Spleen (tissue), 7 donors: Measurements from ENCODE around the gene RSPH3.

Experiments
- POLR2A ChIP-seq, 3 donors: fragments of 450-650 bp; IDR thresholded peaks; one replicate each; pipeline ENCODE4 v1.5.1; 2017; ENCODE audit warnings: antibody characterized with exemption in 3 of 3, mild to moderate bottlenecking in 1 of 3
- TF ChIP-seq, protein P1 (sequence below), 11 experiments: fragments of 200-600 bp in 7 of 11; fragments of 450-650 bp in 4 of 11; sonication (generic) in 4 of 11; IDR thresholded peaks in 8 of 11; conservative IDR thresholded peaks in 3 of 11; 1 replicate in 7 of 11; 2 replicates in 4 of 11; pipeline versions ENCODE4 v1.4.0 to v1.8.0; 2016 to 2021; ENCODE audit warnings: antibody characterized with exemption in 11 of 11, inconsistent platforms in 4 of 11, mild to moderate bottlenecking in 1 of 11
- donor health status: DM: no; HTN: no; CAD: no; lungs with moderate emphysema.
- donor health status: DM: no; HTN: no; CAD: no.
- donor health status: DM: no; HTN: no; CAD: no.

- no peak for TF ChIP-seq POLR2A (IDR thresholded peaks at IDR 0.05)
- TF ChIP-seq, protein P1, sequence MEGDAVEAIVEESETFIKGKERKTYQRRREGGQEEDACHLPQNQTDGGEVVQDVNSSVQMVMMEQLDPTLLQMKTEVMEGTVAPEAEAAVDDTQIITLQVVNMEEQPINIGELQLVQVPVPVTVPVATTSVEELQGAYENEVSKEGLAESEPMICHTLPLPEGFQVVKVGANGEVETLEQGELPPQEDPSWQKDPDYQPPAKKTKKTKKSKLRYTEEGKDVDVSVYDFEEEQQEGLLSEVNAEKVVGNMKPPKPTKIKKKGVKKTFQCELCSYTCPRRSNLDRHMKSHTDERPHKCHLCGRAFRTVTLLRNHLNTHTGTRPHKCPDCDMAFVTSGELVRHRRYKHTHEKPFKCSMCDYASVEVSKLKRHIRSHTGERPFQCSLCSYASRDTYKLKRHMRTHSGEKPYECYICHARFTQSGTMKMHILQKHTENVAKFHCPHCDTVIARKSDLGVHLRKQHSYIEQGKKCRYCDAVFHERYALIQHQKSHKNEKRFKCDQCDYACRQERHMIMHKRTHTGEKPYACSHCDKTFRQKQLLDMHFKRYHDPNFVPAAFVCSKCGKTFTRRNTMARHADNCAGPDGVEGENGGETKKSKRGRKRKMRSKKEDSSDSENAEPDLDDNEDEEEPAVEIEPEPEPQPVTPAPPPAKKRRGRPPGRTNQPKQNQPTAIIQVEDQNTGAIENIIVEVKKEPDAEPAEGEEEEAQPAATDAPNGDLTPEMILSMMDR (IDR thresholded peaks at IDR 0.05 in 8 of 11, conservative IDR thresholded peaks at IDR 0.05 in 3 of 11): no peak
Observed at GRCh38 chr6:158962371-158962770, 37.6 kb downstream of the RSPH3 start.
